HG02884 (cell line): ENCODE data around the gene LGI1.

Experiments used
- ATAC-seq: cut with Tn5 transposase; IDR thresholded peaks from one replicate; pipeline ENCODE4 v1.9.1; 2021; ENCODE audit warnings: mild to moderate bottlenecking, moderate library complexity; ENCODE audit not compliant: unreplicated experiment

The LGI1 gene

GRCh38 chr10:93757801-93758507 is at the start of gene LGI1:
LGI1 (plus strand) TSS chr10:93757936; CDS start chr10:93758145, 209 bp downstream.
- ATAC-seq, result no peak

DNA sequence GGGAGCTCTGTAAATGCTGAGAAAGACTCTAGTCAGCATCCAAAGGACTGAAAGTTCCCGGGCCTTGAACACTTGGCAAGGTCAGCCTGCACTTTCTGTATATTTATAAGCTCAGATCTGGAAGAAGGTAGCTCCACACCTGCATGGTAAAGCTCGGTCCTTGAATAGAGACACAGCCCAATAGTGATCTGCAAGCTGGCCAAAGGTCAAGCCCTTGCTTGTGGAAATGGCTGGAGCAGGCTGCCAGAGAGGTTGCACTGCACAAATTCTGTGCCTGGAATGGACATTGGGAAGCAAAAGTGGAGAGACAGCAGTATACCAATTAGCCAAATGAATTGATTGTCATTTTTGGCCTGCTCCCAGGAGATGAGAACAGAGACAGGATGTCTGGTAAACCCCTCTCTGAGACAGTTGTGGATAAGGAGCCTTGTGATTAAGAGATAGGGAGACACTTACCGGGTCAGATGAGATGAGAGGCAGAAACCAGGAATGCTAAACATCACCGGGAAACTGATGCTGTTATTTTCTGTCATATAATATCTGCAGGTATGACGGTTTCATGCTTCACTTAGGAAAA is 47.3 kb upstream of the LGI1 start:
- no peak for ATAC-seq

DNA sequence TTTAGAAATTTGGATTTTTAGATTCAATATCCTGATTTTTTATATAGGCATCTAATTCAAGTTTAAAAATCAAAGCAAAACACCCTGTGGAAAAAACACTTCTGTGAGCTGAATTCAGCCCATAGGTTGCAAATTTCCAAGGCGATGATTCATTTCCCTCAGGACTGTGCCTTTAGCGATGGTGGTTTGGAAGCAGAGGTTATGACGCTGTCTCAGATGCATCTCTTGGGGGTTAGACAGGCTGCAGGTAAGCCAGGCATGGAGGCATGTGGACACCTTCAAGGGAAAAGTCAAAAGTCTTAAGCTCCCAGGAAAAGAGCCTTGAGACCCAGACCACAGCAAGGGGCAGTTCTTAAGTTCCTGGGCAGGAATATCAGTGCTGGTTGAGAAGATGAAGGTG is 45.8 kb upstream of the LGI1 start:
- ATAC-seq, result no peak

GRCh38 chr10:93712593-93712992 is 45.1 kb upstream of the LGI1 start:
- ATAC-seq, result no peak

- ATAC-seq, result peak; percentile 80
Measured at GRCh38 chr10:93715345-93715744, 42.4 kb upstream of the LGI1 start.

DNA sequence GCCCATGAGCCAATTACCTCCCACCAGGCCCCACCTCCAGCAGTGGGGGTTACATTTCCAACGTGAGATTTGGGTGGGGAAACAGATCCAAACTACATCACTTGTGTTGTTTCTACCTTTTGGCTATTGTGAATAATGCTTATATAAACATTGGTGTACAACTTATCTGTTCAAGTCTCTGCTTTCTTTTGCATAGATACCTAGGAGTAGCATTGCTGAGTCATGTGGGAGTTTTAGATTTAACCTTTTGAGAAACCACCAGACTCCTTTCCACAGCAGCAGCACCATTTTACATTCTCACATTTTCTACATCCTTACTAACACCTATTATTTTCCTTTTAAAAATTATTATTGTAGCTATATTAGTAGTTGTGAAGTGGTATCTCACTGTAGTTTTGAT is 41.0 kb upstream of the LGI1 start:
- ATAC-seq, result no peak

DNA sequence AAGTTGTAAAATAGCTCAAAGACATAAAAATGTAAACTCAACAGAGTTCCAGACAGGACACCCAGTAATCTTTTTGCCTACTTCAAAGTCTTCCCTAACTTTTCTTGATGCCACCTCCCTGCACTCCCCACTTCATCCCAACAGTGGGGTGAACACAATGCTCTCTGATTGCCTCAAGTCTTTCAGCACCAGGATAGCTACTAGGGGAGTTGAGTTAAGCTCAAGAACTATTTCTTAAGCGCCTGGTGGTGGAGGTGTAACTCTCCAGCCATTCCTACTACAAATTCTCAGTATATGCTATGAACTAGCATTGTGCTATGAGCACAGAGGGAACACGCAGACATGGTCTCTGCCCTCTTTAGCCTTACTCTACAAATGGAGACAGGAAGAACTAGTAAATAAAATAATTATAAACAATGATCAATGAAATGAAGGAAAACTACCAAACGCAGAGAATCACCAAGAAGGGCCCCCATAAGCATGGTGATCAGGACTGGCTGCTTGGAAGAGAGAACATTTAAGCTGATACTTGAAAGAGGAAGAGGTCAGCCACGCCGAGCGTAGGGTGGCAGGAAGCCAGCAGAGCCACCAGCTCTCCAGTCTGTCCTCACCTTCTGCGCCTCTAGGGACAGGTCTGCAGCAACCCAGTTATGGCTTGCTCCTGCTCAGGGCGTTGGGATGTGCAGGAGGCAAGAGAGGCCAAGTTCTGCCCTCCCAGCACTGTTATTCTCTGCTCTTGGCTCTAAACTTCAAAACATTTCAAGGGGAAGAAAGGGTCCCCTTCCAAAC is 38.6 kb upstream of the LGI1 start:
- ATAC-seq, result peak; percentile 58

- ATAC-seq, result no peak
Measured at GRCh38 chr10:93719901-93720300, 37.8 kb upstream of the LGI1 start.

DNA sequence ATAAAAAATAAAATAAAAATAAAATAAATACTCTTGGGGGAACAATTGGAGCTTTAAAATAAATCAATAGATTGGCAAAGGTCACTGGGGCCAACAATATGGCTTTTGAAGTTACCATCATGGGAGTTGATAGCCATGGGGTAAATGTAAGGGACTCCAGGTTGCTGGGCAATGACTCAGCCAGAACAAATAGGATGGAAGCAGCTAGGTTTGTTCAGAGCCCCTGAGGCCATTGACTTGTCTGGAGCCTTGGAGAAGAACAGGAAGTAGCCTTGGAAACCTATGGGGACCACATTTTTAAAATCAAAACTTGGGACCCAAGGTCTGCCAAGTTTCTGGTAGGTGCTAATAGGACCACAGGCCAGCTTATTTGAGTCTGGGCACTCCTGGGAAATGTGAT is 35.2 kb upstream of the LGI1 start:
- ATAC-seq, result no peak

GRCh38 chr10:93723153-93723552 is 34.6 kb upstream of the LGI1 start:
- no peak for ATAC-seq

DNA sequence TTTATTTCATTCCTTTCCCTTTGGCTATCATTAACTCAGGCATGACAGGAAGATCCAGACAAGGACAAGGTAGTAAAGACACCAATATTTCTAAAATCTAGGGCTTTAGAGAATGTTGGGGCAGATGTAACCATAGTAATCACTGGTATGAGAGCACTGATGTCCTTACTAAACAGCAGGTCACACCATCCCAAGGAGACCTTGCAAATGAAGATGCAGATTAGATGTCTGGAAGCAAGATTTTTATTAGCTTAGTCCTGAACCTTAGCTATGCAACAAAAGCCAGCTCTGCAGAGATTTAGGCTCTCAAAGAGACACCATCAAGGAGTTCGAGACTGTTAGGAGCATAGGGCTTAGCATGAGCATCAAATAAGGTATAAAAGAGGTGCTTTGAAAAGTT is 31.7 kb upstream of the LGI1 start:
- no peak for ATAC-seq

DNA sequence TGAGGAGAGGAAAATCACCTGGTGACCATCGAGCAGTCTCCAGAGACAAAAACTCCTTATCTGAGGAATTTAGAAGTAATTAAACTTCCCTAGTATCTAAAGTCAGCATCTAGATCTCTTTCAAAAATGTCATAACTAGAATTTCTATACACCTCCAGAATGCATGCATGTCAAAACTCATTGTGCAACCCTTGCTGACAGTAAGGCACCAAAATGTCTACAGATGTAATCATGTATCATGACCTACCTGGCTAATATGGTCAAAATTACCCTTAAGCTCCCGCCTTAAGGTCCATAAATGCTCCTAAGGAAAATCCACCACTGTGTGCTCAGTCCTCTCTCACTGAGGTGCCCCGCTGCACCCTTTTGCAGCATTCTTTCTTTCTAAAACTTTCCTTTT is 16.4 kb upstream of the LGI1 start:
- ATAC-seq, result no peak

- ATAC-seq, result peak; percentile 91
Measured at GRCh38 chr10:93742633-93743349, 14.9 kb upstream of the LGI1 start.

- ATAC-seq, result no peak
Measured at GRCh38 chr10:93745408-93746065, 12.2 kb upstream of the LGI1 start.

- no peak for ATAC-seq
Measured at GRCh38 chr10:93746844-93747284, 10.9 kb upstream of the LGI1 start.

- ATAC-seq, result no peak
Measured at GRCh38 chr10:93749218-93749799, 8.4 kb upstream of the LGI1 start.

DNA sequence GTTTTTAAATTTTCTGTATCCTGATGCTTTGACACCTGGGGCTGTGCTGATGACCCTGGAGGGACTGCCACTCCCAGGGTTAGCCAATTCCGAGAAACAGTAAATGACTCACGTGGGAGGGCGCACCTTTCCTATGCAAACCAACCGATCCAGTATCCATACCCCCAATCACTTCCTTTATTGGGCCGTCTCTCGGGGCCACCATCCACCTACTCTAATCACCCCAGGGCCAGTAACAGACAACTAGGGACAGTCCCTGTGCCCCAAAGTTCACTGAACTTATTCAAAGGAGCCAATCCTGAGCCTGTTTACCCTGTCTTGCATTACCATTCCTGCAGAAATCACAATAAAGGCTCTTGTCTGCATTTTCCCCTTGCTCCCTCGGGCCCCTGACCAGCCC is 6.6 kb upstream of the LGI1 start:
- no peak for ATAC-seq

DNA sequence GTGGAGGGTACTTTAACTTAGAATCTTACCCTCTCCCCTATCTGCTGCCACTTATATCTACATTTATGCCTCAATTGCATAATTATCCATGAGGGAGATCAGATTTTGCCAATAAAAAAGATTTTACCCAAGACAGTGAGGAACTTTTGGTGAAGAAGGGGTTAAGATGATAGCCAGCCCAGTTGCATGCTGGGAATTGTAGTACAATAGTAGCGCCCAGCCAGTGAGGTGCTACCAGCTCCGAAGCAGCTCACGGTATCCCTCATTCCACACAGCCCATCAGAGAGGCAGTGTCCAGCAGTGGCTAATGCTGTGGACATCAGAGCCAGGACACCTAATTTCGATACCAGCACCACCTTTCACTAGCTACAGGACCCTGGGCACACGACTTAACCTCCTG is 5.9 kb upstream of the LGI1 start:
- no peak for ATAC-seq

DNA sequence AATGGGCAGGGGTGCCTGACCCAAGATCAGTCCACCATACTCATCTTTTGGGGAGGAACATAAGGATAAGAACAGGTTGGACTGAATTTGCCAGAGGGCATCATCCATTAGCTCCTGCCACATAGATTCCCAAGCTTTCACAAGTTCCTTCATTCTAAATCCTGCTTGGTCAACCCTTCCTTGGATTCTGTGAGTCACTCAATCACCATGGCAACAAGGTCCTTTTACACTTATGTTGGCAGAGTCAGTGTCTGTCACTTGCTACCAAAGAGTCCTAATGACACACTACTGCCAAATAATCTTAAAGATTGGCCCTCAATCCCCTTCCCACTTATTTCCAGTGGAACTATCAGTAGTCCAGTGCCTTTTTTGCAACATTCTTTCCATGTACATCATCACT is 5.0 kb upstream of the LGI1 start:
- ATAC-seq, result no peak

- ATAC-seq, result no peak
Measured at GRCh38 chr10:93753621-93754250, 4.0 kb upstream of the LGI1 start.
